Neural progenitor cell (in vitro differentiated cells): Measurements from ENCODE around the gene GRB2.

Source experiments
- CTCF ChIP-seq: fragments of 200-600 bp; sonication (generic); IDR thresholded peaks from 2 replicates; pipeline ENCODE4 v1.5.1; 2017; ENCODE audit warnings: antibody characterized with exemption, mild to moderate bottlenecking
- EZH2 ChIP-seq: fragments of 200-600 bp; sonication (generic); IDR thresholded peaks from 2 replicates; pipeline ENCODE4 v1.6.1; 2017; ENCODE audit warnings: antibody characterized with exemption, mild to moderate bottlenecking, moderate library complexity

GRCh38 chr17:75439287-75439686, 33.8 kb upstream of the GRB2 start:
- TF ChIP-seq CTCF (no peak), EZH2 (no peak)
